Inferior parietal cortex (tissue), 1 donor: Measurements from ENCODE around the gene USH2A.
"Not testable (repeated sequence)": the region's sequence is repeated elsewhere in the genome, so short reads cannot be mapped to it uniquely, and the experiment has no call there.

ENCODE experiments used
- DNase-seq: peaks from one replicate; pipeline ENCODE4 v3.0.0-alpha.2; 2016; ENCODE audit errors: extremely low spot score

Gene USH2A

DNA sequence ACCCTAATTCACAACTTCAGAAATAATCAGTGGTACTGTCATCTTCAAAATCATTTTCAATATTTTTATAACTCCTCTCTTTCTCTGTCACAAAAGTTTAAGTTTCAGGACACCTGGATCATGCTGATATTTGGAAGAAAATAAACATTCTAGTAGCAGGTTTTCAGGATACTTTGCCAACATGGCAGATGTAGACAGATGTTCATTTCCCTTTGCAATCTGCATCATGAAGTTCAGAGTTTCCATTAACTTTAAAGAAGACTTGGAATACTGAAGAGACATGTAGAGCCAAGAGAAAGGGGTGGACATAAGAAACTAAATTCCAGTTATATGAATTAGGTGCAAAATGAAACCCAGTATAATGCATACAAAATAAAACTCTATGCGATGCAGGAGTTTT is 218.1 kb downstream of the USH2A start:
- no peak for DNase-seq

DNA sequence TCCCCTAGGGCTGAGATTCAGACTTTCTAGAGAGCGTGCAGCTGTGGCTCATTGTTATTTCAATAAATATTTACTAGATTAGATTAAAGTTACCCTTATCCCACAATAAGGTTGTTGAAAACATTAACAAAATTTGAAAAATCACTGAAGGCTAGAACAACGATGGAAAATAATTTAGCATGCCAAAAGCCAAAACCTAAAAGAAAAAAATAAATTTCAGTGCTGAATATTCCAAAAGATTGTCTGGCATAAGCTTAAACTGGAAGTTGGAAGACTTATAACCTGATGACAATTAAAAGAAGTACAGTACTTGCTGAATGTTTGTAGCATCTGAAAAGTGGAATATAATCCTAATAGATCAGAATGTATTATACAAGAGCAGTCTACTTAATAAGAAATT is 221.3 kb downstream of the USH2A start:
- DNase-seq: no peak

DNA sequence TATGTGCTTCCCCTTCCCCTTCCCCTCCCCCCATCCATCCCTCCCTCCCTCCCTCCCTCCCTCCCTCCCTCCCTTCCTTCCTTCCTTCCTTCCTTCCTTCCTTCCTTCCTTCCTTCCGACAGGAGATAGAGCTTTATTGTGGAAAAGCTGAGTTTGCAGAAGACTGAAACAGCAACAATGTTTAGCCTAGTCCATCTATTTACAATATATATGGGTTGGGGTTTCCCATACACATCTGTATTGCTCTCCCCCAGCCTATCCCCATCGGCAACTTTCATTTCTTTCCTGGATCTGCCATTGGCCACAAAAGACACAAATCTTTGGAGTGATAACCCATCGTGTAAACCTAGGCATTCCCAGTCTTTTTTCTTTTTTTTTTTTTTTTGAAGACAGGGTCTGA is 222.3 kb downstream of the USH2A start:
- DNase-seq: no peak

DNA sequence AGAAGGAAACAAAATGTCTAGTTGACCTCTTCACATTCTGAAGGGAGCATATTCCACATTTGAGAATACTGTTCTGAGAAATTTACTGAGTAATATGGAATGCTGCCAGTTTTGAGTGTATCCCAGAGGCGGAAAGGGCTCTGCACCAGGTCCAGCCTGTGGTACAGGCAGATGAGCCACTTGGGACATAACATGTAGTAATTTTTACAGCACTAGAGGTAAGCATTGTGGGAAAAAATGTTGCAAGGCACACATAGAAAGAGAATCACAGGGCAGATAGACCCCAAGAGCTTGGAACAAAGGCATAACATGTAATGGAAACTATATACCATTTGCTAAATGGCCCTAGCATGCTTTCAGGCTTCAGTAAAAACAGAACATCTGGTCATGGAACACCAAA is 228.5 kb downstream of the USH2A start:
- no peak for DNase-seq

DNA sequence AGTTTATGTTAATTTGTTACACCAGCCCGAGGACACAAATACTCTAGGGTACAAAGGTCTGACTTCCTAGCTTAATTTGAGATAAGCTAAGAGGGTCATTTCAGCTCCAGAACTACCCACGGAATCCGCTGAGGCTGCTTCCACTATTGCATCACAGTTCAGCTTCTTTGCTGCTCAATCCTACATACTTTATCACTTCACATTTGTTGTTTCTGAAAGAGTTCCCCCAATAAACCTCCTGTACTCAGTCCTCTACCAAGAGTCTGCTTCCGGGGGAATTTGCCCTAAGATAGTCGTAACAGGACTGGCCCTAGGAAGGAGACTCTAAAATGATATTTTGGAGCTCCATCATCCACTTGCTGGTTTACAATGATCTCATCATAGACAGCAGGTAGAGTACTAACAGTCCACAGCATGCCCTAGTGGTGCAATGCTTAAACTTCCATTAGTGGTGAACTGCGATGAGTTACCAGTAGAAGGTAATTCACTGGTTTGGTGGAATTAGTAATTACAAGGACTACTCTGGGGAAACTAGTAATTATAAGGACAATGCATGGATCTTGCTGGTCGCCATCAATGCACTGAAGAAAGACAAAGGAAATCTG is 229.3 kb downstream of the USH2A start:
- DNase-seq: no peak

DNA sequence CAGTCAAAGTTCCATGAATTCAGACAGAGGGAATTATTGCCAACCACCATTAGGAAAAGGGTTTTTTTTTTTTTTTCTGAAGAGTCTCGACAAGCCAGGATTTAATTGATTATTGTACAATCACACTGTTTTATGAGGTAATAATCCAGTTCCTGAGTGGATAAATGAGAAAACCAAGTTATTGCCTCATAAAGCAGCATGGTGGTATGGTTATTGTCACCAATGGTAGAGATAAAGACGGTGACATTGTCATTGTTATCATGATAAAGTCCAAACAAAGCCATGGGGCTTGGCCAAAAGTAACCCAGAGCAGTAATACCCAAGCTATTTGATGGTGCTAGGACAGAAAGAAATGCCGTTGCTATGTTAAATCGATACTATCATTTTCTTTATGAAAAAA is 232.8 kb downstream of the USH2A start:
- no peak for DNase-seq

DNA sequence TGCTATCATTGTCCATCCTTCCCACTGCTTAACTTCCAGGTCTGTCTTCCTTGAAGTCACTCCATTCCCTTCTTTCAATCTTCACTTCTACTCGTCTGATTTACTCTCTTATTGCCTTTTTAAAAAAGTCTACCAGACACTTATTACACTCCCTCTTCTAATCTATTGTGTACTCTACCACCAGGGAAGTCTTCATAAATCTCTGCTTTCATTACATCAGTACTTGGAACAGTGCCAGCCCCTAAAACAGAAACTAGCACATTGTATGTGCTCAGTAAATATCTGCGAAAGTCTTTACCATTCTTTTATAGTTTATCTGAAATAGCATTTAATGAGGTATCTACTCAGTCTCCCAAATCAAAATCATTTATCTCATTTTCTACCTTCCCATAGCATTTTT is 236.4 kb downstream of the USH2A start:
- DNase-seq: no peak

DNA sequence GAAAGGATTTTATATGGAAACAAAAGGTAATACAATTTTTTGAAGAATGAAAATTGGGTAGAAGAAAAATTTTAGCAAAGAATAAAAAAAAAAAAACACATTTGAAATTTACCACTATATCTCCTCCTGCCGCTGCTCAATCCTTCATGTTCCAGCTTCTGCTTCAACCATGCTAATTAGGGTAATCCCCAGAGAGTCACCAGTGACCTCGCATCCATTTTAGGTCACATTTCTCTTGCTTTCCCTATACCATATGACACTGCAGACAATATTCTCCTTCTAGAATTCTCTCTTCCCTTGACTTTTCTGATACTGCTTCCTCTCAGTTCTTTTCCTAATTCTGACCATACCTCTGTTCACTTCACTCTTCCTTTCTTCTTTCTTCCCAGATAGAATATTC is 237.1 kb downstream of the USH2A start:
- no peak for DNase-seq

DNA sequence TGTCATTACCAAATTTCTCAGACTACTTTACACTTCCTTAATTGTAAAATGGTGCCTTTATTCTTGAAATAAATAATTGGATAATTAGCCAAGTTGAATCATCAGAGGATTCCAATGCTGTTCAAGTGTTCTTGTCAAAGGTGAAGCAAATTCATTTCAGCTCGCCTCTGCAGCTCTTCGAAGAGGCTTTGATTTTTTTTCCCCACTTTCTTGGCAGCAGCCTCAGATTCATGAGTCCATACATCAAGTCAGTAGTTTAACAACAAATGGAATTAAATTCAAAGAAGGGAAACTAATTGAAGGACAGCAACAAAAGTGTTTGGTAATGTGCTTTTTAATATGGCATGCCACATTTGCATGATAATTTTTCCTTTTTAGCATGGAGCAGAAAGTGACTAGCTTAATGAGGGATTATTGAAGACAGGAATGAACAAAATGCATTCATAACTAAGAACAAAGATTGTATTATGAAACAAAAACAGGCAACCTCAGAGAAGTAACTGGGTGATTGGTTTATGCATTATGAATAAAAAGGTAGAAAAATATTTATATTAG is 239.0 kb downstream of the USH2A start:
- no peak for DNase-seq

DNA sequence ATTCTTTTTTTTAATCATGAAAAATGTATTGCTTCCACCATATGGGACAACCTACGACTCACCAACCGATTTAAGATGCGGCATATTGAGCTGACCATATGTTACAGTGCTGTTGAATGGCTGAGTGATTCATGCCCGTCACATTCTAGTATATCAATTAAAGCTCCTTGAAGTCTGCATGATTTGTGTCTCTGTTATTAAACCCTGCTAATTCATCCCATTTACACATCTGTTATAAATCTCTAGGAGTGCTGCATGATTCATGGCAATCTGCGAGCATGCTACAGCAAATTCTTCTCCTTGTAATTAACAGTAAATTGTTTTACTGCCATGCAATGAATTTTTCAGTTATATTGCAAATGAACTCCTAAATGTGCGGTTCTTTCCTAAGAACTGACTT is 239.8 kb downstream of the USH2A start:
- DNase-seq: no peak

DNA sequence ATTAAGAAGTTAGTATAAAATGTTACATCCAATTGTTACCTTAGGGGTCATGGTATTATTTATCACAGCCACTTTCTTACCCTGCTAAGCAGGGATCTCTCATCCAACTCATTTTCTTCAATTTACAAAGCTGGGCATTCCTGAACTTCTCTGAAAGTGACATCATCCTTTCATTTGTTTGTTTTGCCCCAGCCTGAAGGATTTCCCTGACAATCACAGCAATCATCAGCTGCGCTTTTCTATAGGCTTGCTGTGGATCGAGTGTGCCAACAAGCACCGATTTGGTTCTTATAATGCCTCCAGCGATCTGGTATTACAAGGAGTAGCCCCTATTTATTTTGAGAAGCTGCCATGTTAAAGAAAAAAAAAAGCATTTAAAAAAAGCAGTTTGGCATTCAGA is 240.2 kb downstream of the USH2A start:
- DNase-seq: no peak

DNA sequence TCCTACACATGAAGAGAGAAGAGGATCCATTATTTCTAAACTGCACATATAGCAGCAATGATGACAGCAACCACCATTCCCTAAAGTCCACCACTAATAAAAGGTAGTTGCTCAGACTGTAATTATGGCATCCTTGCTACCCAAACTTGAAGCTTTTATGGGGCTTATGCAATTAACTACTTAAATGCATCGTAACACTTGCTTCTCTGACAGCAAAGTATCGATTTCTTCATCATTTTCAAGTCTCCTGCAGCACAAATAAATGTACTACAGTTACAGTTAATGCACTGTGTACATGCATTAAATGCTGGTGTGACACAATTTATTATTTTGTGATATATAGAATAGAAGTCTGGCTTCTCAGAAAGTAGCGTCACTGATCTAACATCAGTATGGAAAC is 241.7 kb downstream of the USH2A start:
- no peak for DNase-seq

DNA sequence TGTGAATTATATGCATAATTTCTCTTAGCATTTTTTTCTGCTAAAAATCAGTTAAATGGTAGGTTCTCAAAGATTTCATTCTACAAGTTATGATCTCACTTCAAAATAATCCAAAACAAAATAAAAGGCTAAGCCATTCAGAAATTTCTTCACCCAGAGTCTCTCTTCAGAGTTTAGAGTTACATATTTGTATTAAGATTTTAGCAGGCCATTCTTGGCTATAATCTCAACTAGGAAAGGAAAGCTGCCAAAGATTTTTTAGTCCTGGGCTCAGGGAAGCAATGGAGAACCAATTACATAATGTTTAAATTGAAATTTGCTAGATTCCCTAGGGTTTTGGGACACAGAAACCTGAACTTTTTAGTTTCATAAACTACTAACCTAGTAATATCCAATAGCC is 245.0 kb downstream of the USH2A start:
- no peak for DNase-seq

DNA sequence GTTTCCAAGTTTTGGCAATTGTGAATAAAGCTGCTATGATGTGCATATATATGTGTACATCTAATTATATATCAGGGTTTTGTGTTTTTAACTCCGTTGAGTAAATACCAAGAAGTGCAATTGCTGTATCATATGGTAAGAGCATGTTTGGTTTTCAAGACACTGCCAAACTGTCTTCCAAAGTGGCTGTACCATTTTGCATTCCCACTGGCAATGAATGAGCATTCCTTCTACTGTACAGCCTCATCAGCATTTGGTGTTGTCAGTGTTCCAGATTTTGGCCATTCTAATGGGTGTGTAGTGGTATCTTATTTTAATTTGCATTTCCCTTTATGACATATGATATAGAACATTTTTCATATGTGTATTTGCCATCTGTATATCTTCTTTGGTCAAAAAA is 246.3 kb downstream of the USH2A start:
- no peak for DNase-seq

DNA sequence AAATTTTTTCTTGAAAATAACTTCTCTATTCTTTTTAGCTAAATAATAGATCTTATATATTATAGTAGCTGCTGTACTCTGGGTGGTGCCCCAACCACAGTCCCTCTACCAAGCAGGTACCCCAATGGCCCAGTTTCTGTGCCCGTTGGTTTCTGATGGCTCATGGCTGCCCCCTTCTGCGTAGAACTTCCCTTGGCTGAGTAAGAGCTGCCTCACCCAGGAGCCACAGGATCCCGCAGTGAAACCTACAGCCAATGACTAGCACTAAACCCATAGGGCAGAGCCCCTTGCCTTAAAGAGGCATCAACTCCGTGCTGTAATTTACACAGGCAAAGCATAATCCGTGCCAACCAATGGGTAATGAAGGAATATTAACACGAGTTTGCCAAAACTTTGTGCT is 247.5 kb downstream of the USH2A start:
- no peak for DNase-seq

DNA sequence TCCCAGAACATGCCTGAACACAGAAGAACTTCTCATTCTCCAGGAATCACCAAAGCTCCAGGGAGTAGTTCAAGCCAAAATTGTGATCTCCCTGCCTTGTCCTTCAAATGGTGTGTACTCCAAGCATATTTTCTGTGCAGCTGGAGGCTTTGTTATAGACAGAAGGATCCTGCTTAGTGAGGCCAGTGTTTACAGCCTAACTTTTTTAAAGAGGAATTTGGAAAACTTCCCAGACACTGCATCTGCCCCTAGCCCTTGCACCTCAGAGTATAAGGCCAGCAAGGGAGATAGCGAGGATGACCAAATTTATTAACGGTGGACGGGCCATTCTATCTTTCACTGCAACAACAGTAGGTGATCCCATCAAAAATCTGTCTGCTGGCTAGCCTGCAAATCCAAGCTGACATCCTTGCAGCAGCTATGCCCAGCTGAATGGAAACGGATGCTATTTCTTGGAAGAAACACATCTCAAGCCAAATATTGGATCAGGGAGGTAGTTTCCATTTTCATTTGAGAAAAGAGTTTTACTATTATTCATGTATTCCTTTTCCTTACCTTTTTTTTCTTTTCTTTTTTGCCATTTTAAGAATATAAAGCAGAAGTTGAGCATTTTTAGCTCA is 249.8 kb downstream of the USH2A start:
- DNase-seq: no peak

DNA sequence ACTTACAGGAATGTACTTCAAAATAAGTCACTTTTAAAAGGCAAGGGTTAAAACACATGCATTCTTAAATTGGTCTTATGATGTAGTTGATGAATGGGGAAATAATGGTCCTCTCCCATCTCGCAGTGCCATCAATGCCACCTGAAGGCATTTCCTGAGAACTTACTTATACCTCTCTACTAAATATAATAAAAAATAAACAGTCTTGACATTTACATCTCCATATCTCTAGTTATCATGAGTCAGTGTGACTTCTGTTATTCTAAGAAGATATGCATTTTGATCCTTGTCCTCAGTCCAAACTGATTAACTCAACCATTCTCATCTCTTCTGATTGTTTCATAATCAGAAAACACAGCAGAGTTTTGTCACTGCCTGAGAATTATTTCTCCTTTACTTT is 253.9 kb downstream of the USH2A start:
- DNase-seq: no peak

DNA sequence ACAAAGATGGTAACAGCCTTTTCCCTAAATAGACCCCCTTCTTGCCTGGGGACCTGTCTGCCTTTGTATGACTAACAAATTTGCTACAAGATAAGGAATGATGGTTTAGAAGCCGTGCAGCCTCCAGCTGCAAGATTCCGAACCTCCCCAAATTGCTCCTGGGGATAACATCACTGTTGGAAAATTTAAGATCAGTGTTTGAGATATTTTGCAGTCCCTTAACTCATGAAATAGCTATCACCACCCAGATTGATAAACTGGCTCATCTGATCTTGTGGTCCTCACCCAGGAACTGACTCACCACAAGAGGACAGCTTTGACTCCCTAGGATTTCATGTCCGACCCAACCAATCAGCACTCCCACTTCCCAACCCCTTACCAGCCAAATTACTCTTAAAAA is 254.7 kb downstream of the USH2A start:
- DNase-seq: no peak

DNA sequence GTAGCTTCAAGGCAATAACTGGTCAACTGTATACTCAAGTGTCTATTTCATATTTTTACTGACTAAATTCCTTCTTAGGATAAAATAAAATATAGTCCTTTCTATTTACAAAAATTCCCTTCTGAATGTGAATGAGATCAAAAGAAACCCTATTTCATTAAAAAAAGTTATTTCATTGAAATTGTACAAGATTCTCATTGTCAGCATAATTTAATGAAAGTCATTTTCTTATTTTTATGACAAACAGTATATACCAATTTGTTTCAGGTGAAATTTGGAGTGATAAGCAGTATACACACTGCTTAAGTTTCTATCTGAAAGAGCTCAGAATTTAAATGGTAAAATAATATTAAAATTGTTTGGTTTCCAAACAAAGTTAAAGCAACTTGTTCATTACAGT is 269.2 kb downstream of the USH2A start:
- no peak for DNase-seq

DNA sequence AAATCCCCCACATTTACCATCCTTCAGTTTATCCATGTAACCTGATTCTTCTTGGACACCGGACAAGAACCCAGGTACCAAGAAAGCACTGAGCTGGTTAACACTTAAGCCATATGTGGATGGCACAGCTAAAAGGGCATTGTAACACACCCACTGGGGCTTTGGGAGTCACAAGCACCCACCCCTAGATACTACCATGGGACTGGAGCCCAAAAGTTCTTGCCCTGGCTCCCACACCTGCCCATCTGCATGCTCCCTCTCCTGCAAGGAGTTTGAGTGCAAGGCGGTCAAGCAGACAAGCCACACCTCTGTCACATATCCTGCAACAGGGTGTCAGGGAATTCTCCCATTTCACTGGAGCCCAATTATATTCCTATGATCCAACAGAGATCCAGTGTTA is 270.1 kb downstream of the USH2A start:
- no peak for DNase-seq

DNA sequence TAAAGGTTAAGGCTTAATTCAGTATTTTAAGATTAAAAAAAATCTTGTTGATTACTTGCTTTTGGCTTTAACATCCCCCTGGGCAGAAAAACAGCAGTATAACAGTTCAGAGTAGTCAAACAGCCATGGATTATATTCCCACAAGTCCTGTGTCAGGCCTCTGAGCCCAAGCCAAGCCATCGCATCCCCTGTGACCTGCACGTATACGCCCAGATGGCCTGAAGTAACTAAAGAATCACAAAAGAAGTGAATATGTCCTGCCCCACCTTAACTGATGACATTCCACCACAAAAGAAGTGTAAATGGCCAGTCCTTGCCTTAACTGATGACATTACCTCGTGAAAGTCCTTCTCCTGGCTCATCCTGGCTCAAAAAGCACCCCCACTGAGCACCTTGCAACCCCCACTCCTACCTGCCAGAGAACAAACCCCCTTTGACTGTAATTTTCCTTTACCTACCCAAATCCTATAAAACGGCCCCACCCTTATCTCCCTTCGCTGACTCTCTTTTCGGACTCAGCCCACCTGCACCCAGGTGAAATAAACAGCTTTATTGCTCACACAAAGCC is 277.7 kb downstream of the USH2A start:
- not testable (repeated sequence) for DNase-seq

DNA sequence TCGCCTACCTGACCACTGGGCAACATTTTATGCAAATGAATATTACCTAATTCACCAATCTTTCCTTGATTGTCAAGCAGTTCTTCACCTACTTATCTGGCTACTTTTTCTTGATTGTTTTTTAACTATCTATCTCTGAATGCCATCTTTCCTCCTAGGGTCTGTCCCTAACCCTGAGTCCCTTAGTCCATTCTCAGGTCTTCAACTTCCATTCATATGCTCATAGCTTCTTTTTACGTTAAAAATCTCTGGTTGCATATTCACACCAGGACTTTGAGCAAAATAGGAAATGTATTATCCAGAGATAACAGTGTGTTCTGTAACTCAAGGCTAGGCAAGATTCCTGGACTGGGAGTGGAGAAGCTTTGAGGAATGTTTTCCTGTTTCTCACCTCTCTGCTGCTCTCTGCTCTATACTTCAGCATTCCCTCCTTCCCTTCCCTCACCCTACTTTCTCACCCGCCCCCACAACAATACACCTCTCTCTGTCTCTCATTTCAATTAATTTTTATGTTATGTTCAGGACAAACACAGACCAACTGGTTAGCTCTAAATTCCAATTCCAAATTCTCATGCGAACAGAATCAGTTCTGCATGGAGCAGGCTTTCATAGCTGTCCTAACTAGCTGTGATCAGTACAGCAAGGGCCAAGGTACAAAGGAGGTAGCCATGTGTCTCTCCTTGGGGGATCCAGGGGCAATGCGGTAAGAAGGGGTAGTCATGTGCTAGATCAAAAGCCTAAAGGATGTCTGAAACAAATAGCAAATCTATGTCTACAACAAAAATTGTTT is 278.4 kb downstream of the USH2A start:
- DNase-seq: no peak

DNA sequence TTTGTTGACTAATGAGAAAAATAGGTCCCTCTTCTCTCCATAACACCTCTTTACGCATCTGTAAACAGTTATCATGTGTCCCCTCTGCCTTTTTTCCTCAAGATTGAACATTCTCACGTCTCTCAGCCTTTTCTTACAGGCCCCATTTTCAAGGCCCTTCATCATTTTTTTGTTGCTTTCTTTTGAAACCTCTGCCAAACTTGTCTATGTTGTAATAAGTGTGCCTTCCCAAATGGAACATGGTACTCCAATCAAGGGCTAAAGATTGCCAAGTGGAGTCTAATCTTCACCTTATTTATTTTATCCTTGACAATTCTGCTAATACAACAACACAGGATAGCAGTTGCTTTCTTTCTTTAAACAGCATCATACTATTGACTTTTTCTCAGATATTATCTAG is 280.3 kb downstream of the USH2A start:
- no peak for DNase-seq
